SU-DHL-6 (cell line): Measurements from ENCODE around the gene TUBB.

Experiments used
- EZH2phosphoT487 ChIP-seq: fragments of 200-600 bp; sonication (generic), shearing (Covaris generic); conservative IDR thresholded peaks from 2 replicates; pipeline ENCODE4 v1.6.1; 2018; ENCODE audit warnings: mild to moderate bottlenecking, antibody characterized with exemption, low read length, moderate library complexity, mixed read lengths
- TF ChIP-seq, protein P1 (sequence below): fragments of 200-600 bp; sonication (generic); IDR thresholded peaks from one replicate; pipeline ENCODE4 v1.5.1; 2017; ENCODE audit warnings: antibody characterized with exemption, mild to moderate bottlenecking, low read length, moderate library complexity; ENCODE audit not compliant: insufficient read depth, poor library complexity, severe bottlenecking

DNA sequence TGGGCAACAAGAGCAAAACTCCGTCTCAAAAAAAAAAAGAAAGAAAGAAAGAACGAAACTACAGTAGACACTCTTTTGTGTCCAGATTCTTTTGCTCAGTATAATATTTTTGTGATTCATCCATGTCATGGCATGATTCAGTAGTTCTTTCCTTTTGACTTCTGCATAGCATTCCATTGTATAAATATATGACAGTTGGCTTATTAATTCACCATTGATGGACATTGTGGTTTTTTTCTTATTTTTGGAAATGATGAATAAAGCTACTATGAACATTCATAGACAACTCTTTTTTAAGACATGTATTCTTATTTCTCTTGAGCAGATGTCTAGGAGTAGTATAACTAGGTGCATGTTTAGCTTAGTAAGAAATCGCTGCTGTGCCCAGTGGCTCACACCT, 34.5 kb downstream of the TUBB start:
- TF ChIP-seq, protein P1, sequence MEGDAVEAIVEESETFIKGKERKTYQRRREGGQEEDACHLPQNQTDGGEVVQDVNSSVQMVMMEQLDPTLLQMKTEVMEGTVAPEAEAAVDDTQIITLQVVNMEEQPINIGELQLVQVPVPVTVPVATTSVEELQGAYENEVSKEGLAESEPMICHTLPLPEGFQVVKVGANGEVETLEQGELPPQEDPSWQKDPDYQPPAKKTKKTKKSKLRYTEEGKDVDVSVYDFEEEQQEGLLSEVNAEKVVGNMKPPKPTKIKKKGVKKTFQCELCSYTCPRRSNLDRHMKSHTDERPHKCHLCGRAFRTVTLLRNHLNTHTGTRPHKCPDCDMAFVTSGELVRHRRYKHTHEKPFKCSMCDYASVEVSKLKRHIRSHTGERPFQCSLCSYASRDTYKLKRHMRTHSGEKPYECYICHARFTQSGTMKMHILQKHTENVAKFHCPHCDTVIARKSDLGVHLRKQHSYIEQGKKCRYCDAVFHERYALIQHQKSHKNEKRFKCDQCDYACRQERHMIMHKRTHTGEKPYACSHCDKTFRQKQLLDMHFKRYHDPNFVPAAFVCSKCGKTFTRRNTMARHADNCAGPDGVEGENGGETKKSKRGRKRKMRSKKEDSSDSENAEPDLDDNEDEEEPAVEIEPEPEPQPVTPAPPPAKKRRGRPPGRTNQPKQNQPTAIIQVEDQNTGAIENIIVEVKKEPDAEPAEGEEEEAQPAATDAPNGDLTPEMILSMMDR = no peak
- TF ChIP-seq EZH2phosphoT487 = no peak
